GM19351 (cell line): Measurements from ENCODE around the gene CST9.
"Not testable (repeated sequence)": the region's sequence is repeated elsewhere in the genome, so short reads cannot be mapped to it uniquely, and the experiment has no call there.

Experiments
- ATAC-seq: cut with Tn5 transposase; IDR thresholded peaks from one replicate; pipeline ENCODE4 v1.9.1; 2021; ENCODE audit warnings: mild to moderate bottlenecking, moderate library complexity; ENCODE audit not compliant: unreplicated experiment

Gene CST9

DNA sequence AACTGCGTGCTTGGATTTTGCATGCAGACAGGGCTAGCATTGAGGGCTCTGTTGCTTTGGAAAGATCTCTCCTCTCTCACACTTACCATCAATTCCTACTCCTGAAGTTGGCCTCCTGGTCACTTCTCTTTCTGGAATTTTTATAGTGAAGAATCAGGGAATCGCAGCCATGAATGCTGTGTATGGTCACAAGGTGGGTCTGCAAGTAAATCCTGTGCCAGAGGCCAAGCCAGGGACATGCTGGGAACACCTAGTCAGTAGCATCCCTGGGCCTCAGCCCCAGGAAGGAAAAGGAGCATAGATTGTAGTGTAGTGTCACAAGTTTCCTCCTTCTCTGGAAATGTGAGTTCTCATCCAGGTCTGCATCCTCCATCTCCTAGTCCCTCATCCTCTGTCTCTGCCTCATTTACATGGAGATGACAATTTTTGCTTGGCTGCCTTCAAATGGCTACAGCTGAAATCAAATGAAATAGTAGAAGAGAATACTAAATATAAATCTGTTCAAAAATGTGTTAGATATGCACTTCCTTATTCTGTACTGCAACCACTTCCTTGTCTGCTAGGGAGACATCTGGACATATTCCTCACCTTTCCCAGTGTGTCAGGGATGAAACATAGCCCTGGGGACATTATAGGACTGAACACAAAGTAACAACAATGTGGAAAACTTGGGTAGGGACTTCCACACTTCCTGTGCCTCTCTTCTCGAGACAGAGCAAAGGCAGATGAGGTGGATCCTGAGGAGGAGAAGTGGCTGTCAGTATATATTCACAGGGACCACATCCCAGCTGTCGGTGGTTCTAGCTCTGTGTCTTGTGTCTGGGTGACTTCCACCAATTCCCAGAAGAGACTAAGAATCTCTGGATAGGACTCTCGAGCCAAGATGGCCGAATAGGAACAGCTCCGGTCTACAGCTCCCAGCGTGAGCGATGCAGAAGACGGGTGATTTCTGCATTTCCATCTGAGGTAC is 17.0 kb downstream of the CST9 start:
- no peak for ATAC-seq

DNA sequence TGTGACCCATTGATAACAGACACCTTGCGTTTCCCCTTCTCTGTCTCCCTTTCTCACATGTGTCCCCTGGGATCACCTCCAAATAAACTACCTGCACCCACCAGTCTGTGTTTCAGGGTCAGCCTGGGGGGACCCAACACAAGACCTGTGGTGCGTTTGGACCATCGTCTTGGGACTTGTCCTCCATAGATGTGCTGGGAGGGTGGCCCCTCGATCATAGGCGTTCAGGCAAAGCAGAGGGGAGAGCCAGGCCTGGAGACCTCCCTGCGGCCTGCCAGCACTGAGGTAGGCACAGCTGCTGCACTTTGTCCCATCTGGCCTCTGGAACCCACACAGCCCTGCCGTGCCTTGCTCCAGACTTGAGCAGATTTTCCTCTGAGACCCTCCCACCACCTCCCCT is 18.1 kb downstream of the CST9 start:
- ATAC-seq = no peak

GRCh38 chr20:23586735-23587525 is 18.8 kb downstream of the CST9 start:
- no peak for ATAC-seq

DNA sequence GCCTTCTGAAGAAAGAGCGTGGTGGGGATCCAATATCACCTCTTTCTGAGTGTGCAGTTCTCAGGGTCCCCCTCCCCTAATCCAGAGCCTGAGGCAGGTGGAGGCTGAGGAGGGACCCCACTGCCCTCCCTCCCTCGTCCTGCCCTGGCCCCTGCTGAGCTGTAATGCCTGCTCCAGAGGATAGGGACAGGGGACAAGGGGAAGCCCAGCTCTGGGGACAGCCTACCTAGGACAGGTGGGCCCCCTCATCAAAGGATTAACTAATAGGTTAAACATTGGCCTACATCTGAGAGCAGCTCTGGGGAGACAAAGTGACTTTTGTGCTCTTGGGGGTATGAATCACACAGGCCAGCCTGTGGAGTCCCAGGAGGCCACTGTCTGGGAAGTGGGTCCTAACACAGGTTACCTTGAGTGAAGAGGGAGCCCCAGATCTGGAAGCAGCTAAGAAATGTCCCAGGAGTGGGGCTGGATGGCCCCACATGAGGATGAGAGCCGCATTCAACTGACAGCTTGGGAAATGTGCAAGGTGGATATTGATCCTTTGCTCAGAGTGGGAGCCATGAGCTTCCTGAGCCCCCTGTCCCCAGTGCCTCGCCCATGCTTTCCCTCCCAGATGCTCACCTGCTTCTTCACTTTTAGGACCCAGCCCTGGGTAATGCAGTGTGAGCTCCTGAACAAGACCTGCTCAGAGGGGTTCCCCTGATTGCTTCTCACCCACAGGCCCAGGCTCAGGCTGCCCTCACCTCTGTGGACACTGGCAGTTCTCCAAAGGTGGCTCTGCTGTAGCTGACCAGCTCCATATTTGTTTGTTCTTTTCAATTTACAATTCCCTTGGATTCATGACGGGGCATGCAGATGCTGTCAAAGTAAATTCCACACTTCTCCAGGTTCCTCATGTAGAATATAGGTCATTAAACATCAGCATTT is 19.6 kb downstream of the CST9 start:
- ATAC-seq = no peak

DNA sequence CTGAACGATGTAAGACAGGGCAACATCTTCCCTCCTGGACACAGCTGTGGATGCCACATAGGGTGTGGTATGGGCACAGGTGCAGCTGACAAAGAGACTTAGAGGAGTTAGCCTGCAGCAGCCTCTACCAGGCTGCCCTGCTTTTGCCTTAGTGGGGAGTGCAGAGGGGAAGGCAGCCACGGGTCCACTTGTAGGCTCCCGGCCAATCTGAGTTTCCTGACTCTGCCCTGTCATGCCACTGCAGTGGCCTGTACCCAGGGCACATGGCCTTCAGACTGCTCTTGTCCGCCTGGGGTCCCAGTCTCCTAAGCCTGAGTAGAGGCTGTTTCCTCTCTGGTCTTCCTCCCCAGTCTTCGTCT is 20.3 kb downstream of the CST9 start:
- ATAC-seq = no peak

DNA sequence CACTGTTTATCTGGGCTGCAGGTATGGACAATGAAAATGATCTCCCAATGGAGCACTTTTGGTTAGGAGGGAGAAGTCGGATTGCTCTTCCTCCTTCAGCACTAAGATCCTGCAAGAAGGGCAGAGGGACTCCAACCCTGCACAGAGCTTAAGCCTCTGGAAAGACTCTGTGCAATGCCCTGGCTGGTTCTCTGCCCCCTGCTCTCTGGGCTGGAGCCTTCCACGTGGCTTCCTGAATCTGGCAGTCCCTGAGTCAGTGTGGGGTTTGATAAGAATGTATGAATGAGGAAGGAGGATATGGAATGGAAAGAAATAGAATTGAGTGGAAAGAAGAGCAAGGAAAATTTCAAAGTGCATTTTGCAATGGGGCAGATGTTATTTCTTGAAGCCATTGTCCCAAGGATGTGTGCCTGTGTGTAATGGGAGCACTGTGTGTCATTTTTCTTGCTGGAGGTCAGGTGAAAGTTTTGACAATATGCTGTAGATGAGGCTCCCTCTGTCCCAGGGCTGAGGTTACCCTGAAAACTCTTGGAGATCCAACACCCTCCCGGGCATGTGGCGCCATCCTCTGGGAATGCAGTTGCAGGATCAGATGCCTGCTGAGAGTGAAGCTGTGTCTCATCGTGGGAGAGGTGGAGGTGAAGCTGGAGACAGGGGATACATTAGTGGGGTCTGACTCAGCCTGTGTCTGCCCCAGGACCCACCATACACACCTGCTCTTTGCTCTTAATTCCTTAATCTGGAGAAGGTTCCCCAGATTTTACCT is 21.1 kb downstream of the CST9 start:
- ATAC-seq = no peak

DNA sequence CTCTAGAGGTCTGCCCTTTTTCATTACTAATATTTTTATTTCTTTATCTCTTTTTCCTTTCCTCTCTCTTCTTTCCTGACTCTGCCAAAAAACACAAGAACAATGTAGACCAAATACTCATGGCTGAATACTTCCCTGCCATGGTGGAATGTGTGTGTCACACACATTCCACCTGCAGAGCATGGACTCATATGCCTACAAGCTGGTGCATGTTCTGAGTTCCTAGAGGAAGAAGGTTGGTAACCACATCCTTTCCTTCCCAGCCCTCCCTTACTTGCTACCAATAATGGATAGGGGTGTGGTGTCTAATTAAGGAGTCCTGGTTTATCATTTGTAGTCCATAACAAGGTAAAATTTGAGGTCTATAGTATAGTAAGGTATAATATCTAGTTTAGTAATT is 22.2 kb downstream of the CST9 start:
- no peak for ATAC-seq

- ATAC-seq = no peak
These were observed 23.4 kb downstream of the CST9 start for GRCh38 chr20:23582293-23582692.

GRCh38 chr20:23581833-23582232 is 23.9 kb downstream of the CST9 start:
- ATAC-seq = not testable (repeated sequence)

- no peak for ATAC-seq
These were observed 30.7 kb downstream of the CST9 start for GRCh38 chr20:23574977-23575376.

- no peak for ATAC-seq
These were observed 35.4 kb downstream of the CST9 start for GRCh38 chr20:23570178-23570760.

DNA sequence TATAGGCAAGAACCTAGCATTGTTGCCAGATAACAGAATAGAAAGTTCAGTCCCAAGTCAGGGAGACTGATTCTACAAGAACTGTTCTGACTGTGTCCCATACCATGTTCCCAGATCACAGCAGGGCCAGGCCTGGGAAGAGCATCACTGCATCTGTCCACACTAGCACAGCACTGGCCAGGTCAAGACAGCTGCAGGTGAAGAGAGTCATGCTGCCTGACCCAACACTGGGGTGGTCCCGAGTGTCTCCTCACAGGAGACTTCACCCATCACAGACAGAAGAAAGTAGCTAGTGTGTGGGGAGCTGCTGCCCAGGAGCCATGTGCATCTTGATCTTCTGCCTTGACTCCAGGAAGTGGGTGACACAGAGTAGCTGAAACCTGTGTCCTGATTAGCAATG is 36.1 kb downstream of the CST9 start:
- ATAC-seq = no peak

DNA sequence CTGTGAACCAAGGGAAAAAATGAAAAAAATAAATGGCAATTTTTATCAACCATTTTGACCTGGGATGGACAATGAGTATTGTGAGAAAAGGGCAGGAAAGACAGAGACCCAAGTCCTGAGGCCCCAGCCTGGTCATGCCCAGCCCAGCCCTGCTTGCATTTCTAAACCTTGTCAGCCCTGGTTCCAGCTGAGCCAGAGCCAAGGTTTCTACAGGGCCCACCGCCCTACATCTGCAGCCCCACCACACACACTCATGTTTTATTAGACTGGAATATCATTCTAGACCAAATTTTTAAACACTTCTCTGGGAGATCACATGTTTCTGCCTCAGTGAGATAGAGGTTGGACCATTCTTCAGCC is 36.8 kb downstream of the CST9 start:
- ATAC-seq = no peak

- no peak for ATAC-seq
These were observed 37.3 kb downstream of the CST9 start, which contains the start of gene CST9L for GRCh38 chr20:23568320-23568970. TSS of gene CST9L (minus strand) at chr20:23568484. CDS start at chr20:23568450, 34 bp downstream.

GRCh38 chr20:23566199-23566932 is 39.4 kb downstream of the CST9 start:
- no peak for ATAC-seq

- no peak for ATAC-seq
These were observed 40.1 kb downstream of the CST9 start for GRCh38 chr20:23565503-23566045.

GRCh38 chr20:23564927-23565326 is 40.8 kb downstream of the CST9 start:
- no peak for ATAC-seq

- ATAC-seq = no peak
These were observed 42.9 kb downstream of the CST9 start for GRCh38 chr20:23562721-23563342.
